Gastroesophageal sphincter (tissue), 4 donors: ENCODE measurements around the gene VDR. TPM values are rescaled to one million over a fixed set of nuclear protein-coding genes. Genes with fewer than 3 reads are reported as not detected.

Experiments
- ATAC-seq: fragments of 150-250 bp; one replicate; pipeline ENCODE4 v1.9.1; 2016; ENCODE audit warnings: mild to moderate bottlenecking, moderate library complexity
- H3K27ac ChIP-seq, 4 donors: fragments of 200-600 bp; sonication (generic) in 3 of 4; 1 replicate in 3 of 4; 2 replicates in 1 of 4; pipeline ENCODE4 v1.5.1; 2016 to 2019
- H3K27me3 ChIP-seq: fragments of 200-600 bp; sonication (generic); one replicate; pipeline ENCODE4 v1.5.1; 2019
- H3K36me3 ChIP-seq, 2 donors: fragments of 200-600 bp; sonication (generic); one replicate each; pipeline ENCODE4 v1.5.1; 2019; ENCODE audit warnings: control low read depth in 1 of 2
- H3K4me1 ChIP-seq, 3 donors: fragments of 200-600 bp; sonication (generic); 1 replicate in 2 of 3; 2 replicates in 1 of 3; pipeline ENCODE4 v1.5.1; 2016 to 2019; ENCODE audit warnings: control low read depth in 2 of 3
- H3K4me3 ChIP-seq, 2 donors: fragments of 200-600 bp; sonication (generic); one replicate each; pipeline ENCODE4 v1.5.1; 2019; ENCODE audit warnings: mild to moderate bottlenecking in 1 of 2, moderate library complexity in 1 of 2
- H3K9me3 ChIP-seq, 3 donors: fragments of 200-600 bp; sonication (generic); one replicate each; pipeline ENCODE4 v1.5.1; 2017 to 2019; ENCODE audit warnings: control low read depth in 2 of 3
- CTCF ChIP-seq, 4 experiments: fragments of 200-600 bp in 2 of 4; fragments of 450-650 bp in 2 of 4; sonication (generic) in 1 of 4; IDR thresholded peaks; one replicate each; pipeline ENCODE4 v1.5.1; 2017 to 2019; ENCODE audit warnings: antibody characterized with exemption in 4 of 4, mild to moderate bottlenecking in 2 of 4, moderate library complexity in 2 of 4
- EP300 ChIP-seq: sonication (generic); formaldehyde crosslinking; IDR thresholded peaks from one replicate; pipeline ENCODE4 v1.6.1; 2017; ENCODE audit warnings: antibody characterized with exemption, mild to moderate bottlenecking
- POLR2A ChIP-seq, 2 donors: fragments of 450-650 bp; IDR thresholded peaks; one replicate each; pipeline ENCODE4 v1.6.1; 2017; ENCODE audit warnings: antibody characterized with exemption in 2 of 2, mild to moderate bottlenecking in 2 of 2, moderate library complexity in 1 of 2
- POLR2AphosphoS5 ChIP-seq: sonication (generic); formaldehyde crosslinking; IDR thresholded peaks from one replicate; pipeline ENCODE4 v1.6.1; 2017; ENCODE audit warnings: antibody characterized with exemption
- WGBS, 2 donors: methylation state at CpG; one replicate each; pipeline ENCODE4 v1.1.5; 2018; ENCODE audit warnings: low coverage in 1 of 2; 5-methylcytosine and 5-hydroxymethylcytosine counted together
- total RNA-seq, 4 donors: library from RNA; depleted of rRNA; stranded (reverse); fragments of >200 nt; gene quantifications; one replicate each; pipeline ENCODE4 v1.1.0, GENCODE V29; 2016

The VDR gene
- total RNA-seq, 4 donors from 2014 or later = 1.2 to 5.5 (median 1.6) TPM

GRCh38 chr12:47942614-47943225 lies 37.9 kb upstream of the VDR start:
- Histone ChIP-seq H3K27ac (no peak overlapping the region), H3K4me1 (peaks cover 0 to 6% (median 0%) of the 10 kb centered on the region in 3 donors), H3K9me3 (no peaks in the 10 kb centered on the region), H3K27me3 (peaks cover 36% of the 10 kb centered on the region), H3K36me3 (no peaks in the 10 kb centered on the region), H3K4me3 (no peak overlapping the region)
- ATAC-seq = peak; percentile 40
- WGBS, 2 donors = 12 to 54% methylated on average over 5 to 13 of the region's 31 CpGs
- no peak for TF ChIP-seq EP300
- no peak for TF ChIP-seq POLR2A (IDR thresholded peaks at IDR 0.05)
- no peak for TF ChIP-seq CTCF (IDR thresholded peaks at IDR 0.05)

DNA sequence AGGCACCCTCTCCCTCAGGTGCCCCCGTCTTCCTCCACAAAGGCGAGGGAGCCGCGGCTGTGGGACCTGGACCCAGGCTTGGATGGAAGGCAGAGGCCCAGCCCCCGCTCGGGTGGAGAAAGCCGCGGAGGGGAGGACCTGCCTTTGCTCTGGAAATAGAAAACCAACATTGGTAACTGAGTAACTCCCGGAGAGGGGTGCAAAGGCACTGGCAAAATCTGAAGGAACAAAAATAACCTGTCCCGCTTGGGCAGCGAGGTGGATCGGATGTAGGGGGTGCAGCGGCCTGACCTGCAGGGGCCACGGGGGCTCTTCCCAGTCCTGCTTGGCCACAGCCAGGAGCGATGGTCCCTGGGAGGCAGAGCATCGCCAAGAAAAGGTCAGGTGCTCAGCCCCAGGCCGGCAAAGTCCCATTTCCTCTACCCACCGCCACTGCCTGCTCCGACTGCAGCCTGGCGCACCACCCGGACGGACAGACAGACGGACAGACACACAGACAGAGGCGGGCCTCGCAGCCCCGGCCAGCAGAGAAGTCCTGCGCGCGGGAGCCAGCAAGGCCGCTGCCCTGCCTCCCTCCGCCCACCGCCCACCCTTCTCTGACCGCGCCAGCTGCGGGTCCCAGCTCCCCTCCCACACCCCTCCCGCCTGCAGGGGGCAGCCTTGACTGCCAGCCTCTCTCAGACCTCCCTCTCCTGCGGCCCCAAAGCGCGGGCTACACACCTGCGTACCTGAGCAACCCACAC lies 37.2 kb upstream of the VDR start:
- Histone ChIP-seq H3K4me3 (no peak overlapping the region), H3K9me3 (no peaks in the 10 kb centered on the region), H3K27ac (no peak overlapping the region), H3K36me3 (no peaks in the 10 kb centered on the region), H3K4me1 (peaks cover 0 to 6% (median 0%) of the 10 kb centered on the region in 3 donors), H3K27me3 (peaks cover 36% of the 10 kb centered on the region)
- ATAC-seq = no peak
- TF ChIP-seq POLR2AphosphoS5 (no peak), EP300 (no peak), CTCF (IDR thresholded peaks at IDR 0.05) (peak in 1 of 4 experiments; percentile 40), POLR2A (IDR thresholded peaks at IDR 0.05) (no peak)
- 22 to 48% methylated on average over 10 to 16 of the region's 40 CpGs for WGBS, 2 donors

DNA sequence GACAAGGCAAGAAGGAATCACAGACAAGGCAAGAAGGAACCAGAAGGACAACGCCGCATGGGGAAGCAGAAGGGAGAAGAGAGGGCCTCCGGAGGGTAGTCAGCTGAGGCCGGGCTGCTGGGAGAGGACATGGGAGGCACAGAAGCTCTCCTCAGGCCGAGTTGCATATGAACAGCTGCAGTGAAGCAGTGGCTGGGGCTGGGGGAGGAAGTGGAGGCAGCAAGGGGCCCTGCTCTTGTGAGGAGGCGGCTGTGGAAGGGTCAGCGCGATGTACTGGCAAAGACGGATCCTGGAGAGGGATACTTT lies 36.6 kb upstream of the VDR start:
- Histone ChIP-seq H3K4me3 (no peak overlapping the region), H3K9me3 (no peaks in the 10 kb centered on the region), H3K4me1 (peaks cover 0 to 6% (median 0%) of the 10 kb centered on the region in 3 donors), H3K27ac (no peak overlapping the region), H3K36me3 (no peaks in the 10 kb centered on the region), H3K27me3 (peaks cover 36% of the 10 kb centered on the region)
- ATAC-seq = no peak
- WGBS, 2 donors = 79 to 87% methylated on average over 6 to 9 of the region's 9 CpGs
- TF ChIP-seq POLR2A (IDR thresholded peaks at IDR 0.05) = no peak
- no peak for TF ChIP-seq CTCF (IDR thresholded peaks at IDR 0.05)
- no peak for TF ChIP-seq POLR2AphosphoS5
- TF ChIP-seq EP300 = no peak

DNA sequence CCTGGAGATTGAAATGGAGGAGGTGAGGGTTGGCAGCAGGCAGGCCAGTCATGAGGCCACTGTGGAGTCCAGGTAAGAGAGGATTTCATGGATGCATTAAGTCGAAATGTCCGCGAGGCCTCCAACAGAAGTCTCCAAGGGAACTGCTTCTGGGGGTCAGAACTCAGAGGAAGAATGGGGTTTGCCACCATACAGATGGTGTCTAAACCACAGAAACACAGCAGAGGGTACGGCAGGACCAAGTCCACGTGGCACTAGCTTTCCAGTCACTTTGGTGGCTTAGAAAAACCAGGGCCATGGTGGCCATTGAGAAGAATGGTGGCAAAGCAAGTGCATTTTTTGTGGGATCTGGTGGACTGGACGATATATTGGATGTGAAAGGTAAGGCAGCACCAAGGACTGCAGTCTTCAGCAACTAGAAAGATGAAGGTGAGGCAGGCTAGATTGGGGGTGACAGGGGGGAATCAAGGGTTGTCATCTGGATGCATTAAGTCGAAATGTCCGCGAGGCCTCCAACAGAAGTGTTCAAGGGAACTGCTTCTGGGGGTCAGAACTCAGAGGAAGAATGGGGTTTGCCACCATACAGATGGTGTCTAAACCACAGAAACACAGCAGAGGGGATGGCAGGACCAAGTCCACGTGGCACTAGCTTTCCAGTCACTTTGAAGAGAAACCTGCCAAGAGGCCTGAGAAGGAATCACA lies 36.1 kb upstream of the VDR start:
- Histone ChIP-seq H3K9me3 (no peaks in the 10 kb centered on the region), H3K27ac (no peak overlapping the region), H3K27me3 (peaks cover 36% of the 10 kb centered on the region), H3K4me1 (peaks cover 0 to 6% (median 0%) of the 10 kb centered on the region in 3 donors), H3K4me3 (no peak overlapping the region), H3K36me3 (no peaks in the 10 kb centered on the region)
- WGBS, 2 donors = 91 to 94% methylated on average over 8 to 9 of the region's 10 CpGs
- no peak for ATAC-seq
- TF ChIP-seq POLR2A (IDR thresholded peaks at IDR 0.05) (no peak), CTCF (IDR thresholded peaks at IDR 0.05) (no peak)
